HG02884 (cell line): ENCODE measurements around the gene CRTAC1.
"Not testable (repeated sequence)": the region's sequence is repeated elsewhere in the genome, so short reads cannot be mapped to it uniquely, and the experiment has no call there.

Experiments
- ATAC-seq: cut with Tn5 transposase; IDR thresholded peaks from one replicate; pipeline ENCODE4 v1.9.1; 2021; ENCODE audit warnings: mild to moderate bottlenecking, moderate library complexity; ENCODE audit not compliant: unreplicated experiment

The CRTAC1 gene

GRCh38 chr10:97849687-97850402, 180.6 kb downstream of the CRTAC1 start, which contains the start of gene GOLGA7B:
Gene GOLGA7B (plus strand): TSS chr10:97849843. CDS start chr10:97850304, 461 bp downstream.
- peak; percentile 62 for ATAC-seq

- ATAC-seq, result peak; percentile 14
Measured at GRCh38 chr10:97849103-97849686, 181.2 kb downstream of the CRTAC1 start.

DNA sequence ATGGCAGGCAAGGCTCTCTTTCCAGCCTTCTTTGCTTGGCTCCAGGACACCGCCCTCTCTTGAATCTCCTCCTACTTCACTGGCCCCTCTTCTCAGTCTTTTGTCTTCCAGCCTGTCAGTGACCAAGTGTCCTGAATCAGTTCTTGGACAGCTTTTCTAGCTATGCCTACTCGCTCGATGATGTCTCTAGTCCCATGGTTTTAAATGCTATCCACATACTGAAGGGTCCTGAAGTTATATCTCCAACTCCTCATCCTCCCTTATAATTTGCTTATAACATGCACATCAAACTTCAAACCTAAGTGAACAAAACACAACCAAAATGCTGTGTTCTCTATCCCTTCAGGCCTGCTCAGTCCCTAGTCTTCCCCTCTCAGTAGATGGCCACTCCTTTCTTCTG, 185.7 kb downstream of the CRTAC1 start:
- no peak for ATAC-seq

GRCh38 chr10:97843972-97844371, 186.4 kb downstream of the CRTAC1 start:
- not testable (repeated sequence) for ATAC-seq

DNA sequence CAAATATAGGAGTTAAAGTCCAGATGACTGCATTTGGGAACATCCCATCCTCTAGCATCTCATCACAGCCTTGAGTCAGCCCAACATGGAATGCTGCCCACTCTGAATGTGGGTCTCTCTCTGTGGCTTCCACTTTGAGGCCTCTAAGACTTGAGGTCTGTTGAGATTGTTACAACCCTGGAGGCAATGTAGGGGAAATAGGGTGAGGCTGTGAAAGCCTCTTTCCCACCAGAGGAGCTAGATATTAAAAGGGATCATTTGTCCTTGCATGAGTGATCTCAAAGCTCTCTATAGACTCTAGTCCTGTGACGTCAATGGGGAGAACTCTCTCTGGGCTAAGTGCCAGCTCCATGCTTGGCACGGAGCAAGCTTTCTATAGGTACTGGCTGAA, 187.1 kb downstream of the CRTAC1 start:
- ATAC-seq, result no peak

DNA sequence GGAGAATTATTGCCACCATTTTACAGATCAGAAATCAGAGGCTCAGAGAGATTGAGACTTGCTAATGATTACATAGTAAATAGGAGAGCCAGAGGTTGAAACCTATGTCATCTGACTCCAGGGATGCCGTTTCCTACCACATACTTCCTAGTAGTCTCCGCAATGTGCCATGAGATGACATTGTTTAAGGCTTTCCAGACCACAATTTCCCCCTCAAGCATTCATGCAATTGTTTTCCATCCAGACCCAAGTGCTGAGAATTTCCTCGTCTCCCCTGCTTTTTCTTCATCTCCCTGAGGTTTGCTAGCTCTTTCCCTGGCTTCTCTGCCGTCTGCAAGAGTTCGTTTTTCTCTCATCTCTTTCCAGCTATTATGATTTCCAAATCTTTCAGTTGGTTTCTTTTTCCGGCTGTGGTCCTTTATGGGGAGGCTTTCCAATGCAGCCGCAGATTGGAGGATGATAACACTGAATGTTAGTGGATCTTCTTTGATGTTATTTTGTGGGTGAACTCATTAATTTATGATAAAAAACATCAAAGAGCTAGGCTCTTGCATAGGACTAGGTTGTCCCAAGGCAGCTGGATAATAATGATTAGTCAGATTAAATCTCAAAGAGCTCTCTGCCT, 187.7 kb downstream of the CRTAC1 start:
- ATAC-seq, result no peak

GRCh38 chr10:97842114-97842513, 188.3 kb downstream of the CRTAC1 start:
- ATAC-seq, result not testable (repeated sequence)

GRCh38 chr10:97841166-97841565, 189.3 kb downstream of the CRTAC1 start:
- not testable (repeated sequence) for ATAC-seq

DNA sequence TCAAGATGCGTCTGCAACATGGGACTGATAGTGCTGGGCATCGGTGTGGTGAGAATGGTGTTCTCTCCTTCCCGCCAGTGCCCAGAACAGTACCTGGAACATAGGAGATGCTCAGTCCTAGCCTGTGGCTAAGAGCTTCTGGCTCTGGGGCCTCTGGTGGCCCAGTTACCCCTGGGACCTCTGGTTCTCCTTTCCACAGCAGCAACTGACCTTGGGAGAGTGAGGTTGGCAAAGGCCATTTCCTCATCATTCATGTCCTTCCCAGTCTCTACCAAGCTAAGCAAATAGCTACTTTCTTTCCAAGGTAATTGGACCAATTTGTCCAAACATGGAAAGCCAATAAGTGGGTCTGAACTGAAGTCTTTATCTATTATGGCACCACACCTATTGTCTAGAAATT, 192.3 kb downstream of the CRTAC1 start:
- no peak for ATAC-seq

DNA sequence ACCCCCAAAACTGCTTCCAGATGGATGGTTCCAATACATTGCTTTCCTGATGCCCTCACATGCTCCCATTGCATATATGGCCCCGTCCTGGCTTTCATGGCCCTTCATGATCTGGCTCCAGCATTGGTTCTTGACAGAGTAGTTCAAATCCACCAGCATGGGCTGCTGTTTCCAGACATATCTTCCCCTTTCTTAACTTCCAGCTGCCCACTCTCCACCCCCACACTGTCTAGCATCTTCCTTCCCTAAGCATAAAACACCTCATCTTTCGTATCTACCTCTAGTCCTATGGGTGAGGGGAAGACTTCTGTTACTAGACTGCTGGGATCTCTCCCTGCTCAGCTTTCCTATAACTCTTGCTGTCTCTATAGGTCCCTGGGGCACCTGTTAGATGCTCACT, 194.0 kb downstream of the CRTAC1 start:
- ATAC-seq, result no peak

GRCh38 chr10:97831259-97831658, 199.2 kb downstream of the CRTAC1 start:
- ATAC-seq, result no peak

DNA sequence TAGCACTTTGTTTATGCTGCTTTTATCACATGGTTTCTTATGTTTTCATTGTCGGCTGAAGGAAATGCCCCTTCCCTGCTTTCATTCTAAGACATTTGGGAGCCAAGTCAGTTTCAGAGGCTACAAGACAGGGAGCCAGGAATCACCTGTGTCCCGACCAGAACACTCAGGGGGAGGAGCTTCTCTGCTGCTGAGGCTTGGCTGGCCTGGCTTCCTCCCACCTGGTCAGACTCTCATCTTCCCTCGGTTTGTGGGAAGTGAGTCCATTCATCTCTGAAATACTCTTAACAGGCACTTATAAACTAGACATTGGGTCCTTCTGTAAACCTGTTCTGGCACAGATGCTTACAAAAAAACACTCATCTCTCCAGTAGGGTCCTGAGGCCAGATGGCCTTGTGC, 200.4 kb downstream of the CRTAC1 start:
- ATAC-seq, result no peak

- no peak for ATAC-seq
Measured at GRCh38 chr10:97828721-97829120, 201.7 kb downstream of the CRTAC1 start.

DNA sequence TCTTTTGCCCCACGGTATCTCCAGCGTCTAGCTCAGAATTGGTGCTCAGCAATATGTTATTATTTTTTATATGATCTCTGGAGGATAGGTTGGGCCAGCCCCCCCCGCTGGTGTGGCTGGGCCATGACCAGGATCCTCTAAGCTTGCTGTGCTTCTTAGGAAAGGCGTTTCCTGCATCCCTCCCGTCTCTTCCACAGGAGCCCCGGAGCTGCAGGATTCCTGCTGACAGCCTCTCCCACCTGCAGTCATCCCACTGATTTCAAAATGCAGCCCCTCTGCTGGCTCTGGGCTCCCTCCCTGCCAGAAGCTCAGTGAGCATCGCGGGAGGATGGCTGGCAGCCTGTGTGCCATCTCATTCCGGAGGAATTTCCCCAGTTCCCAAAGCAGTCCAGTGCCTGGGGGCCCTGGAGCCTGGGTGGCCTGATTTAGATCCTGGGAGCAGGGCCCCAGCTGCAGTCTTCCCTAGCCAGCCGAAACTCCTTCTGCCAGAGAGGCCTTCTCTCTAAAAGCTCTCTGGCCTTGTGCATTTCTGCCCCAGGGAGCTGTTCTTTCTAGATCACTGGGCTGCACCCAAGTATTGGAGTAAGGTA, 202.6 kb downstream of the CRTAC1 start:
- ATAC-seq, result no peak

- ATAC-seq, result no peak
Measured at GRCh38 chr10:97826892-97827291, 203.5 kb downstream of the CRTAC1 start.

- no peak for ATAC-seq
Measured at GRCh38 chr10:97825020-97825760, 205.2 kb downstream of the CRTAC1 start.

- ATAC-seq, result no peak
Measured at GRCh38 chr10:97823734-97824133, 206.7 kb downstream of the CRTAC1 start.

DNA sequence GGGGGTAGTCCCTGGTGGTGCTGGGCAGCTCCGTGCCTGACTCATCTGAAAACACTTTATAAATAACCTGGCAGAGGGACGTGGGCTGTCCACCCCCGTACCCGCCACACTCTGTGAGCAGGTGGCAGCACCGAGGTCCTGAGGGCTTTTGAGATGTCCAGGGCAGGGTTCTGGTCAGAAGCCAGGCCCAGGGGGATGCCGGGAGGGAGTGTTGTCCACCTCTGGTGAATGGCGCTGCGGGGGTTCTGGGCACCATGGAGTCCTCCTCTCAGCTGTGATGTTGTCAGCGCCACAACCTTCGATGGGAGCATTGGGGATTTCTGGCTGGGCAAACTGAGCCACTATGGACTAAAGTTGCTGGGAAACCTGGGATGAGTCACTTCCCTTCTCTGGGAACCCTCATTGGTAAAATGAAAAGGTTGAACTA, 208.1 kb downstream of the CRTAC1 start:
- ATAC-seq, result no peak

DNA sequence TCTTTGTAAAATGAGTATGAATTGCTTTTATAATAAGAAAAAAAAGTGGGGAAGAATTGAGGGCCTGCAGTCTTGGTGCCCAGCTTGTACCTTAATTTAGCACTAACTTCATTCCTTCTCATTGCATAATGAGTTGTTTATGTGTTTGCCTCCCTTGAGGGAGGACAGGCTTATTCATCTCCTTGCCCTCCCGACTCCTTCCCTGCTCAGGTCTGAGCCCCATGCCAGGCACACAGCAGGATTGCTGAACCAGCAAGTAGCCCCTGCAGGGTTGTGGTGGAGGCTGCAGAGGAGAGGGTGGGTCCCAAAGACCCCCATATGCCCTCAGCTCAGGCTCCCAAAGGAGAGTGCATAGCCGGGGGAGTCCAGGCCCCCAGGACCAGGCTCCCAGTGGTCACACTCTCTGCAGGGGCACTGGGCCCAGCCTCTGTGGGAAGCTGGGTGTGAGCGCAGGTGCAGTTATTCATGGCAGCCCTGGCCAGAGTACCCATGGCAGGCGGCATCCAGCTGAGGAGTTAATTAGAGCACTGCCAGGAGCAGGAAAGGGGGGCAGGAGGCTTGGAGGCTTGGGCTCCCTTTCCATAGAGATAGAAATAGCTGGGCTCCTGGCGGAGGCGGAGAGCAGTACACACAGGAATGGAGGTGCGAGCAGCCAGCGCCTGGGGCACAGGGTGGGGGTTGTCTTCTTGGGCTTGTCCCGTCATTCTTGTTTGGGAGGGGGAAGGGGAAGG, 208.9 kb downstream of the CRTAC1 start:
- no peak for ATAC-seq

DNA sequence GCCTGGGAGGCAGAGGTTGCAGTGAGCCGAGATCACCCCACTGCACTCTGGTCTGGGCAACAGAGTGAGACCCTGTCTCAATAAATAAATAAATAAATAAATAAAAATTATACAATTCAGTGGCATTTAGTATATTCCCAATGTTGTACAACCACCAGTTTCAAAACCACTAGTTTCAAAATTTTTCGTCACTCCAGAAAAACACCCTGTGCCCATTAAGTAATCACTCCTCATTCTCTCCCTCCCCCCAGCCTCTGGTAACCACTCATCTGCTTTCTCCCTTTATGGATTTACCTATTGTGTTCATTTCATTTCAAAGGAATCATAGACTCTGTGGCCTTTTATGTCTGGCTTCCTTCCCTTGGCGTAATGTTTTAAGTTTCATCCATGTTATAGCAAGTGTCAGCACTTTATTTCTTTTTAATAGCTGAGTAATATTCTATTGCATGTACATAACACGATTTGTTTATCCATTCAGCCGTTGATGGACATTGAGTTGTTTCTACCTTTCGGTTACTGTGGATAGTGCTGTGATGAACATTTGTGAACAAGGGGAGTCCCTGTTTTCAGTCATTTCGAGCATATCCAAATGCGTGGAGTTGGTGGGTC, 210.2 kb downstream of the CRTAC1 start:
- no peak for ATAC-seq
